Neural cell (in vitro differentiated cells): ENCODE measurements around the gene SLC10A7. TPM values are rescaled to one million over a fixed set of nuclear protein-coding genes. Genes with fewer than 3 reads are reported as not detected.

Source experiments
- H2AFZ ChIP-seq: fragments of 200-600, 300-800 bp; sonication (generic), shearing (Covaris generic); 2 replicates; pipeline ENCODE4 v1.6.0; 2014; ENCODE audit warnings: low read depth, mild to moderate bottlenecking, antibody characterized with exemption, low read length, moderate library complexity
- H3F3A ChIP-seq: fragments of 200-600 bp; shearing (Covaris generic); 2 replicates; pipeline ENCODE4 v1.6.1; 2016; ENCODE audit warnings: mild to moderate bottlenecking, moderate library complexity, mixed read lengths, antibody characterized with exemption, low read length; ENCODE audit not compliant: insufficient read depth, poor library complexity, severe bottlenecking
- H3K27ac ChIP-seq: fragments of 200-600, 300-800 bp; sonication (generic), shearing (Covaris generic); 2 replicates; pipeline ENCODE4 v1.5.1; 2014; ENCODE audit warnings: mild to moderate bottlenecking, low read length, moderate library complexity
- H3K27me3 ChIP-seq: fragments of 300-800, 200-600 bp; sonication (generic), shearing (Covaris generic); 2 replicates; pipeline ENCODE4 v1.6.0; 2014; ENCODE audit warnings: mild to moderate bottlenecking, low read depth, low read length, moderate library complexity; ENCODE audit not compliant: insufficient read depth
- H3K36me3 ChIP-seq: fragments of 300-800, 200-600 bp; sonication (generic), shearing (Covaris generic); 2 replicates; pipeline ENCODE4 v1.5.1; 2014; ENCODE audit warnings: mild to moderate bottlenecking, antibody characterized with exemption, low read length, moderate library complexity; ENCODE audit not compliant: insufficient read depth
- H3K4me2 ChIP-seq: fragments of 300-800, 200-600 bp; sonication (generic), shearing (Covaris generic); 2 replicates; pipeline ENCODE4 v1.6.0; 2014; ENCODE audit warnings: mild to moderate bottlenecking, low read length
- H3K4me3 ChIP-seq: fragments of 300-800, 200-600 bp; sonication (generic), shearing (Covaris generic); 2 replicates; pipeline ENCODE4 v1.5.1; 2014; ENCODE audit warnings: mild to moderate bottlenecking, low read length, moderate library complexity
- H3K79me2 ChIP-seq: fragments of 200-600 bp; shearing (Covaris generic); replicated peaks from 2 replicates; pipeline ENCODE4 v1.6.0; 2014; ENCODE audit warnings: mild to moderate bottlenecking, low read length, moderate library complexity; ENCODE audit not compliant: insufficient read depth
- H3K9ac ChIP-seq: fragments of 300-800, 200-600 bp; sonication (generic), shearing (Covaris generic); 2 replicates; pipeline ENCODE4 v1.6.1; 2016; ENCODE audit warnings: mild to moderate bottlenecking, low read length, mixed read lengths
- H3K9me2 ChIP-seq: fragments of 200-600 bp; shearing (Covaris generic); 2 replicates; pipeline ENCODE4 v1.6.1; 2016; ENCODE audit warnings: mild to moderate bottlenecking, low read length, mixed read lengths; ENCODE audit not compliant: insufficient read depth
- H3K9me3 ChIP-seq: fragments of 200-600, 300-800 bp; sonication (generic), shearing (Covaris generic); 2 replicates; pipeline ENCODE4 v1.6.1; 2016; ENCODE audit warnings: mild to moderate bottlenecking, mixed run types, low read length, moderate library complexity, mixed read lengths
- H4K20me1 ChIP-seq: fragments of 200-600 bp; shearing (Covaris generic); 2 replicates; pipeline ENCODE4 v1.6.1; 2016; ENCODE audit warnings: mild to moderate bottlenecking, mixed run types; ENCODE audit not compliant: insufficient read depth
- EP300 ChIP-seq: fragments of 450-650 bp; conservative IDR thresholded peaks from 2 replicates; pipeline ENCODE4 v1.6.1; 2014; ENCODE audit warnings: antibody characterized with exemption, mild to moderate bottlenecking, moderate library complexity; ENCODE audit not compliant: poor library complexity, severe bottlenecking
- EZH2 ChIP-seq: fragments of 200-600, 300-800 bp; shearing (Covaris generic), sonication (generic); IDR thresholded peaks from 2 replicates; pipeline ENCODE4 v1.6.1; 2014; ENCODE audit warnings: antibody characterized with exemption, low read length, borderline replicate concordance, mild to moderate bottlenecking; ENCODE audit not compliant: insufficient read depth, poor library complexity, severe bottlenecking
- MXI1 ChIP-seq: fragments of 450-650 bp; conservative IDR thresholded peaks from 2 replicates; pipeline ENCODE4 v1.6.1; 2014; ENCODE audit warnings: antibody characterized with exemption, mild to moderate bottlenecking; ENCODE audit not compliant: poor library complexity, severe bottlenecking
- POLR2AphosphoS5 ChIP-seq: IDR thresholded peaks from 2 replicates; pipeline ENCODE4 v1.6.1; 2012
- RAD21 ChIP-seq: fragments of 450-650 bp; conservative IDR thresholded peaks from 2 replicates; pipeline ENCODE4 v1.6.1; 2014; ENCODE audit warnings: antibody characterized with exemption, mild to moderate bottlenecking, moderate library complexity
- REST ChIP-seq: IDR thresholded peaks from 2 replicates; pipeline ENCODE4 v1.6.1; 2012; ENCODE audit warnings: borderline replicate concordance
- SMC3 ChIP-seq: fragments of 450-650 bp; conservative IDR thresholded peaks from 2 replicates; pipeline ENCODE4 v1.6.1; 2014; ENCODE audit warnings: antibody characterized with exemption, mild to moderate bottlenecking, moderate library complexity; ENCODE audit not compliant: poor library complexity
- TAF1 ChIP-seq: IDR thresholded peaks from 2 replicates; pipeline ENCODE4 v1.6.1; 2012; ENCODE audit warnings: low read depth
- polyA plus RNA-seq: library from polyadenylated mRNA; depleted of rRNA; stranded (reverse); fragments of >200 nt; gene quantifications from 2 replicates; pipeline ENCODE4 v1.2.3, GENCODE V29; 2014
- TF ChIP-seq, protein P1 (sequence below): fragments of 450-650 bp; IDR thresholded peaks from 2 replicates; pipeline ENCODE4 v1.5.1; 2014; ENCODE audit warnings: antibody characterized with exemption, mild to moderate bottlenecking, moderate library complexity; ENCODE audit not compliant: poor library complexity, severe bottlenecking

SLC10A7 gene
- polyA plus RNA-seq, 1 donor from 2014 or later = 5.5 TPM

DNA sequence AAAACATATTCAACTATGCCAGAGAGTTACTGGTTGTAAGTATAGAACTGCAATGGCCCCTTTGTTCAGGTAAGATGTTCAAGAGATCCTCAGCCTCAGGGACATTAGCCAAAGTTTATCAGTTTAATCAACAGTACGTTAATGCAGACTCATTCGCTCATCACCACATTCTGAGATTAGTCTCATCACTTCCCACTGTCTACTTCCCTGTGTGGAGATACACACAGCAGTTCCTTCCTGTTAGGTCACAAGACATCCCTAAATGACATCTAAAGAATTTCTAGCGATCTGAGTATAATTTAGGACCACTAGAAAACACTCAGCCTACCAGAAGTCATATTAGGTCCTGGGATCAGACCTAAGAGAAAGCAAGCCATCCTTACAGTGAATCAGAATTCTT lies 10.4 kb downstream of the SLC10A7 start:
- Histone ChIP-seq H3K27ac (no peak overlapping the region), H3K9me2 (no peaks in the 10 kb centered on the region), H3K36me3 (no peaks in the 10 kb centered on the region), H4K20me1 (no peaks in the 10 kb centered on the region), H3K4me2 (no peak overlapping the region), H3K9ac (no peak overlapping the region), H3K79me2 (no peaks in the 10 kb centered on the region), H3K4me3 (no peak overlapping the region), H3K27me3 (no peaks in the 10 kb centered on the region), H2AFZ (no peak overlapping the region), H3F3A (no peaks in the 10 kb centered on the region), H3K9me3 (no peaks in the 10 kb centered on the region)
- no peak for TF ChIP-seq SMC3

DNA sequence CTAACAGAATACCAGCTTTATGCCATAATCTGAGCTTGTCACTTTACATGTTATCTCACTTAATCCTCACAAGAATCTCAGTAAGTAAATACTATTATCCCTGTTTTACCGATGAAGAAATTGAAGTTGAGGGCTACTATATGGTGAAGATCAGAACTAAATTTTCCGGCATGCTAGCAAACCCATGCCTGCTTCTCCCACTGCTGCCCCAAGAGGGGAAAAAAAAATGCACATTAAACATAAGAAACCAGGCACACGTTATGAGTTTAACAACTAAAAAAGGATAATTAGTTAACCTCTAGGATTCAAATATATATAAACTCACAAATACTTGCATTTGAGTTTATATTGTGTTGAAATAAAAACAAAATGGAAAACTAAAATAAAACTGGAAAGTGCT lies 10.8 kb downstream of the SLC10A7 start:
- Histone ChIP-seq H3K9me3 (no peaks in the 10 kb centered on the region), H2AFZ (no peak overlapping the region), H3K27me3 (no peaks in the 10 kb centered on the region), H3F3A (no peaks in the 10 kb centered on the region), H3K9ac (no peak overlapping the region), H3K9me2 (no peaks in the 10 kb centered on the region), H4K20me1 (no peaks in the 10 kb centered on the region), H3K79me2 (no peaks in the 10 kb centered on the region), H3K27ac (no peak overlapping the region), H3K4me2 (no peak overlapping the region), H3K4me3 (no peak overlapping the region), H3K36me3 (no peaks in the 10 kb centered on the region)
- TF ChIP-seq TAF1 = no peak
- TF ChIP-seq POLR2AphosphoS5 = no peak
- TF ChIP-seq, protein P1, sequence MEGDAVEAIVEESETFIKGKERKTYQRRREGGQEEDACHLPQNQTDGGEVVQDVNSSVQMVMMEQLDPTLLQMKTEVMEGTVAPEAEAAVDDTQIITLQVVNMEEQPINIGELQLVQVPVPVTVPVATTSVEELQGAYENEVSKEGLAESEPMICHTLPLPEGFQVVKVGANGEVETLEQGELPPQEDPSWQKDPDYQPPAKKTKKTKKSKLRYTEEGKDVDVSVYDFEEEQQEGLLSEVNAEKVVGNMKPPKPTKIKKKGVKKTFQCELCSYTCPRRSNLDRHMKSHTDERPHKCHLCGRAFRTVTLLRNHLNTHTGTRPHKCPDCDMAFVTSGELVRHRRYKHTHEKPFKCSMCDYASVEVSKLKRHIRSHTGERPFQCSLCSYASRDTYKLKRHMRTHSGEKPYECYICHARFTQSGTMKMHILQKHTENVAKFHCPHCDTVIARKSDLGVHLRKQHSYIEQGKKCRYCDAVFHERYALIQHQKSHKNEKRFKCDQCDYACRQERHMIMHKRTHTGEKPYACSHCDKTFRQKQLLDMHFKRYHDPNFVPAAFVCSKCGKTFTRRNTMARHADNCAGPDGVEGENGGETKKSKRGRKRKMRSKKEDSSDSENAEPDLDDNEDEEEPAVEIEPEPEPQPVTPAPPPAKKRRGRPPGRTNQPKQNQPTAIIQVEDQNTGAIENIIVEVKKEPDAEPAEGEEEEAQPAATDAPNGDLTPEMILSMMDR = no peak
- TF ChIP-seq EP300 = no peak
- TF ChIP-seq EZH2 = no peak
- TF ChIP-seq MXI1 = no peak
- no peak for TF ChIP-seq RAD21
- TF ChIP-seq SMC3 = no peak
- no peak for TF ChIP-seq REST
